GM10847 (cell line): ENCODE results near the gene NOS2.

Experiments used
- POLR2A ChIP-seq: IDR thresholded peaks from 2 replicates; pipeline ENCODE4 v1.6.1; 2011; ENCODE audit not compliant: insufficient read length; ENCODE audit errors: extremely low read depth

NOS2 gene

DNA sequence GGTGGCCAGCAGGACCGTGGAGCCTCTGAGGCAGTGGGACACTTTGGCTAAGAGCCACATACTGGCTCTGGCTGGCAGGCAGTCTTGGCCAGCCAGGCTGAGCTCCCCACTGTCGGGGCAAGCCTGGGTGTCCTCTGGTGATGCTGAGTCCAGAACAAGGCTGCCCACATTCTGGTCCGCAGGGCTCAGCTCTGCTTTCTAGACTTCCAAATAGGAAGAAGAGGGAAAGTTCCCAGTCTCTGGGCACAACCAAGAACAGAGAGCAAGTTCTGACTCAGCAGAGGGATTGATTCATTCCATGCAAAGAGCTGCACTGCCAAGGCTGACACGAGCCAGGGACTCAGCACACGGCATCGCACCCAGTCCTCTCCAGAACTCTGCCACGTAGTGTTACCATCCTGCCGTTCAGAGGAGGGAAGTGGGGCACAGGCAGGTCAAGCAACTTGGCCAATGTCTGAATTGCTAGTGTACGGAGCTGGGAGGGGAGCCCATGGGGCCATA lies 58.9 kb downstream of the NOS2 start:
- TF ChIP-seq POLR2A = no peak

- no peak for TF ChIP-seq POLR2A
Measured at GRCh38 chr17:27733773-27734172, 66.6 kb downstream of the NOS2 start.

GRCh38 chr17:27721797-27722196 lies 78.5 kb downstream of the NOS2 start:
- TF ChIP-seq POLR2A = no peak
